ENCODE measurements around the gene RNF2. TPM values are rescaled to one million over a fixed set of nuclear protein-coding genes. Genes with fewer than 3 reads are reported as not detected.

The RNF2 gene
- polyA plus RNA-seq, 1 of the 3 experiments (the other 2 are of a cell fraction): 20.1 TPM

GRCh38 chr1:185110145-185110544, 64.8 kb downstream of the RNF2 start:
- peaks cover 8 to 13% of the 10 kb centered on the region in 2 experiments for H3K36me3 ChIP-seq (replicated peaks in 1 of 2; ENCODE audit: control insufficient read depth in 1 of 2, insufficient read depth in 2 of 2, low read length in 1 of 2)
- H3K79me2 ChIP-seq (ENCODE audit: insufficient read depth): no peaks in the 10 kb centered on the region
- H3K27ac ChIP-seq (ENCODE audit: low read depth in 2 of 2, low read length in 1 of 2): no peak overlapping the region
- POLR2A ChIA-PET: no interaction called here
- H3K9me2 ChIP-seq: no peaks in the 10 kb centered on the region
- CTCF ChIA-PET: no interaction called here
- no peaks in the 10 kb centered on the region for H4K20me1 ChIP-seq (ENCODE audit: insufficient read depth)
- no peaks in the 10 kb centered on the region for H3K9me3 ChIP-seq
- no peaks in the 10 kb centered on the region for H3K27me3 ChIP-seq (ENCODE audit: insufficient read depth)
- H3K9ac ChIP-seq: no peak overlapping the region
- no peak overlapping the region for H2AFZ ChIP-seq (ENCODE audit: low read depth)
- no peaks in the 10 kb centered on the region for H3K4me1 ChIP-seq (ENCODE audit: control insufficient read depth in 1 of 2, insufficient read depth in 2 of 2, low read depth in 1 of 2, low read length in 1 of 2)
- no peak overlapping the region for H3K4me2 ChIP-seq
- DNase-seq: no peak
- H3F3A ChIP-seq (replicated peaks; ENCODE audit: insufficient read depth): no peaks in the 10 kb centered on the region
- no peak overlapping the region for H3K4me3 ChIP-seq (ENCODE audit: low read depth in 2 of 2, low read length in 1 of 2)
- TF ChIP-seq YY1 (IDR thresholded peaks at IDR 0.05; ENCODE audit: low read depth) (no peak), ELF1 (IDR thresholded peaks at IDR 0.05) (no peak), USF1 (IDR thresholded peaks at IDR 0.05; ENCODE audit: borderline replicate concordance, low read depth) (no peak), GATA2 (CRISPR knock-in tag; IDR thresholded peaks at IDR 0.05) (no peak), NRF1 (IDR thresholded peaks at IDR 0.05; ENCODE audit: low read depth, low read length) (no peak), NFIC (IDR thresholded peaks at IDR 0.05; ENCODE audit: borderline replicate concordance) (no peak), SMC3 (IDR thresholded peaks at IDR 0.05; ENCODE audit: low read depth, low read length) (no peak), FOSL2 (IDR thresholded peaks at IDR 0.05; ENCODE audit: borderline replicate concordance, low read depth) (no peak), ZBTB33 (IDR thresholded peaks at IDR 0.05; ENCODE audit: borderline replicate concordance, low read depth) (no peak), SIN3A (IDR thresholded peaks at IDR 0.05; ENCODE audit: borderline replicate concordance, low read depth, low read length) (no peak), RCOR1 (IDR thresholded peaks at IDR 0.05; ENCODE audit: low read length) (no peak), JUND (IDR thresholded peaks at IDR 0.05) (no peak), CTCF (IDR thresholded peaks at IDR 0.05) (no peak), MEF2A (IDR thresholded peaks at IDR 0.05; ENCODE audit: borderline replicate concordance, low read depth) (no peak), RXRA (IDR thresholded peaks at IDR 0.05; ENCODE audit: borderline replicate concordance, low read depth) (no peak), TEAD4 (IDR thresholded peaks at IDR 0.05; ENCODE audit: borderline replicate concordance, insufficient read depth) (no peak), GABPA (IDR thresholded peaks at IDR 0.05; ENCODE audit: low read depth) (no peak), FOXM1 (IDR thresholded peaks at IDR 0.05; ENCODE audit: low read depth) (no peak)
- TF ChIP-seq, protein P1, sequence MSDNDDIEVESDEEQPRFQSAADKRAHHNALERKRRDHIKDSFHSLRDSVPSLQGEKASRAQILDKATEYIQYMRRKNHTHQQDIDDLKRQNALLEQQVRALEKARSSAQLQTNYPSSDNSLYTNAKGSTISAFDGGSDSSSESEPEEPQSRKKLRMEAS (IDR thresholded peaks at IDR 0.05; ENCODE audit: low read depth): no peak
